ENCODE results near the gene PCDH8. TPM values are rescaled to one million over a fixed set of nuclear protein-coding genes. Genes with fewer than 3 reads are reported as not detected.

PCDH8 gene
- total RNA-seq, 1 donor from 2014 or later: 0.17 TPM

- DNase-seq (ENCODE audit: low spot score, unreplicated experiment): no peak
- Mint-ChIP-seq H3K9me3 (ENCODE audit: low read depth) (no peaks in the 10 kb centered on the region), H3K36me3 (ENCODE audit: insufficient read depth) (no peaks in the 10 kb centered on the region), H3K4me1 (ENCODE audit: low read depth) (no peaks in the 10 kb centered on the region), H3K27me3 (peaks cover 4% of the 10 kb centered on the region), H3K4me3 (ENCODE audit: low read depth) (no peak overlapping the region), H3K27ac (no peak overlapping the region)
- TF ChIP-seq, protein P1, sequence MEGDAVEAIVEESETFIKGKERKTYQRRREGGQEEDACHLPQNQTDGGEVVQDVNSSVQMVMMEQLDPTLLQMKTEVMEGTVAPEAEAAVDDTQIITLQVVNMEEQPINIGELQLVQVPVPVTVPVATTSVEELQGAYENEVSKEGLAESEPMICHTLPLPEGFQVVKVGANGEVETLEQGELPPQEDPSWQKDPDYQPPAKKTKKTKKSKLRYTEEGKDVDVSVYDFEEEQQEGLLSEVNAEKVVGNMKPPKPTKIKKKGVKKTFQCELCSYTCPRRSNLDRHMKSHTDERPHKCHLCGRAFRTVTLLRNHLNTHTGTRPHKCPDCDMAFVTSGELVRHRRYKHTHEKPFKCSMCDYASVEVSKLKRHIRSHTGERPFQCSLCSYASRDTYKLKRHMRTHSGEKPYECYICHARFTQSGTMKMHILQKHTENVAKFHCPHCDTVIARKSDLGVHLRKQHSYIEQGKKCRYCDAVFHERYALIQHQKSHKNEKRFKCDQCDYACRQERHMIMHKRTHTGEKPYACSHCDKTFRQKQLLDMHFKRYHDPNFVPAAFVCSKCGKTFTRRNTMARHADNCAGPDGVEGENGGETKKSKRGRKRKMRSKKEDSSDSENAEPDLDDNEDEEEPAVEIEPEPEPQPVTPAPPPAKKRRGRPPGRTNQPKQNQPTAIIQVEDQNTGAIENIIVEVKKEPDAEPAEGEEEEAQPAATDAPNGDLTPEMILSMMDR (IDR thresholded peaks at IDR 0.05; ENCODE audit: unreplicated experiment): no peak
These were observed 16.5 kb upstream of the PCDH8 start for GRCh38 chr13:52864941-52865340.

- H3K27ac Mint-ChIP-seq: no peak overlapping the region
- no peaks in the 10 kb centered on the region for H3K4me1 Mint-ChIP-seq (ENCODE audit: low read depth)
- H3K9me3 Mint-ChIP-seq (ENCODE audit: low read depth): no peaks in the 10 kb centered on the region
- peak; percentile 47 for DNase-seq (ENCODE audit: low spot score, unreplicated experiment)
- H3K27me3 Mint-ChIP-seq: no peaks in the 10 kb centered on the region
- TF ChIP-seq, protein P1 (IDR thresholded peaks at IDR 0.05; ENCODE audit: unreplicated experiment): peak; percentile 82
- H3K36me3 Mint-ChIP-seq (ENCODE audit: insufficient read depth): no peaks in the 10 kb centered on the region
- H3K4me3 Mint-ChIP-seq (ENCODE audit: low read depth): no peak overlapping the region
These were observed 14.1 kb upstream of the PCDH8 start for GRCh38 chr13:52862358-52863206.

GRCh38 chr13:52852444-52852843 lies 4.0 kb upstream of the PCDH8 start:
- DNase-seq (ENCODE audit: low spot score, unreplicated experiment): no peak
- H3K4me3 Mint-ChIP-seq (ENCODE audit: low read depth): peak overlapping the region; percentile 82
- peaks cover 43% of the 10 kb centered on the region for H3K27me3 Mint-ChIP-seq
- TF ChIP-seq, protein P1 (IDR thresholded peaks at IDR 0.05; ENCODE audit: unreplicated experiment): no peak
- H3K9me3 Mint-ChIP-seq (ENCODE audit: low read depth): no peaks in the 10 kb centered on the region
- H3K27ac Mint-ChIP-seq: no peak overlapping the region
- H3K4me1 Mint-ChIP-seq (ENCODE audit: low read depth): peaks cover 16% of the 10 kb centered on the region
- H3K36me3 Mint-ChIP-seq (ENCODE audit: insufficient read depth): peaks cover 1% of the 10 kb centered on the region

DNA sequence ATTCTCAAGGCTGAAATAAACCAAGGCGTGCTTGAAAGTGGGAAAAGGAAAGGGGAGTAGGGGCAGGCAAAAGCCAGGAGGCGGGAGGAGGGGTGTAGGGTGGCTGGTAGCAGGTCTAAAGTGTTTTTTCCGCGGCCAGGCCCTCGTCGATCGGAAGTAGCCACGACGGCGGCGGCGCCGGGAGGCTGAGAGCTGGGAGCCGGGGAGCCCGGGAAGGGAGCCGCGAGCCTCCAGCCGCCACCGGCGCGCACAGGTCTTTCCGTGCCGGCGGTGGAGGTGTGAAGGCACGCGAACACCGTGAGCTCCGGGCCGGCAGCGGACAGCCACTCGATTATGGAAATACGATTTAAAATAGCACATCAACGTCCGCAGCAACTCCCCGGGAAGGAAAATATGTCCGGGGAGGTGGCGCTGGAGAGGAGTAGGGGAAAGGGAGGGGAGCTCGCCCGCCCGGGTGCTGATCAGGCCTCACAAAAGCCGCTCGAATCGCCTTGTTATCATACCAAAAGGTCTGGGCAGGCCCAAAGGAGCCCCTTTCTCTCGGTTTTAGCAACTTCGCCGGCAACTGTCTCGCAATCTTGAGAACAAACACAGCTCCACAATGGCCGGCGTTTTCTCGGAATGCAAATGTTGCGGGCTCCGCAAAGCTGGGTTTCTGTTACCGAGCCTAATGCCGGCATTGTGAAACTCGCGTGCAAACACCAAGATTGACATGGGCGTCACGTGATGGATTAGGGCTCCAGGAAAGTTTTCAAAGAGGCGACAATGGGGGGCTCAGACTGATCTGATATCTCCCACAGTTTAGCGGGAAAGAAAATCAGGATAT lies 2.9 kb upstream of the PCDH8 start:
- Mint-ChIP-seq H3K4me1 (ENCODE audit: low read depth) (peaks cover 16% of the 10 kb centered on the region), H3K36me3 (ENCODE audit: insufficient read depth) (peaks cover 1% of the 10 kb centered on the region), H3K4me3 (ENCODE audit: low read depth) (peak overlapping the region; percentile 82), H3K27me3 (peaks cover 44% of the 10 kb centered on the region), H3K9me3 (ENCODE audit: low read depth) (no peaks in the 10 kb centered on the region), H3K27ac (peak overlapping the region; percentile 96)
- peak; percentile 29 for DNase-seq (ENCODE audit: low spot score, unreplicated experiment)
- TF ChIP-seq, protein P1 (IDR thresholded peaks at IDR 0.05; ENCODE audit: unreplicated experiment): no peak

- Mint-ChIP-seq H3K36me3 (ENCODE audit: insufficient read depth) (peaks cover 1% of the 10 kb centered on the region), H3K4me3 (ENCODE audit: low read depth) (peak overlapping the region; percentile 82), H3K9me3 (ENCODE audit: low read depth) (no peaks in the 10 kb centered on the region), H3K27me3 (peaks cover 41% of the 10 kb centered on the region), H3K4me1 (ENCODE audit: low read depth) (peaks cover 16% of the 10 kb centered on the region), H3K27ac (peak overlapping the region; percentile 96)
- TF ChIP-seq, protein P1 (IDR thresholded peaks at IDR 0.05; ENCODE audit: unreplicated experiment): peak; percentile 34
- peak; percentile 86 for DNase-seq (ENCODE audit: low spot score, unreplicated experiment)
These were observed 2.1 kb upstream of the PCDH8 start for GRCh38 chr13:52850396-52851136.
